HUES64 (cell line): Measurements from ENCODE around the gene TGM6.

Experiments used
- H3K27ac ChIP-seq: 2 replicates; pipeline ENCODE4 v1.7.0; 2013; ENCODE audit warnings: low read depth, low read length, inconsistent platforms
- H3K27me3 ChIP-seq: 2 replicates; pipeline ENCODE4 v1.6.1; 2013; ENCODE audit warnings: mild to moderate bottlenecking, low read length; ENCODE audit not compliant: insufficient read depth
- H3K36me3 ChIP-seq: 2 replicates; pipeline ENCODE4 v1.6.1; 2013; ENCODE audit warnings: mild to moderate bottlenecking, low read length; ENCODE audit not compliant: insufficient read depth
- H3K4me1 ChIP-seq: 2 replicates; pipeline ENCODE4 v1.6.1; 2013; ENCODE audit warnings: mild to moderate bottlenecking, low read length, moderate library complexity; ENCODE audit not compliant: insufficient read depth
- H3K4me3 ChIP-seq: 2 replicates; pipeline ENCODE4 v1.5.1; 2013; ENCODE audit warnings: mild to moderate bottlenecking, low read length, moderate library complexity
- H3K9ac ChIP-seq: 2 replicates; pipeline ENCODE4 v1.6.1; 2013; ENCODE audit warnings: mild to moderate bottlenecking, low read depth, low read length
- H3K9me3 ChIP-seq: 2 replicates; pipeline ENCODE4 v1.6.1; 2013; ENCODE audit warnings: low read depth, low read length; ENCODE audit not compliant: insufficient read depth
- WGBS: fragments of 150-250, 120-280 bp; methylation state at CpG from one replicate; pipeline ENCODE4 v1.1.7; 2013; ENCODE audit warnings: missing lambda C conversion rate; 5-methylcytosine and 5-hydroxymethylcytosine counted together

The TGM6 gene

GRCh38 chr20:2473516-2473915 is 92.8 kb downstream of the TGM6 start:
- H3K9ac ChIP-seq = no peak overlapping the region

GRCh38 chr20:2475850-2476741 is 95.4 kb downstream of the TGM6 start:
- Histone ChIP-seq H3K36me3 (no peaks in the 10 kb centered on the region), H3K27ac (no peak overlapping the region), H3K27me3 (no peaks in the 10 kb centered on the region), H3K9ac (no peak overlapping the region), H3K9me3 (no peaks in the 10 kb centered on the region), H3K4me1 (peaks cover 12% of the 10 kb centered on the region), H3K4me3 (no peak overlapping the region)
- 94% methylated on average over 8 of the region's 9 CpGs for WGBS

More at GRCh38 chr20:2473516-2473915, 92.8 kb downstream of the TGM6 start:
- 87% methylated on average over 4 of the region's 4 CpGs for WGBS
- H3K27me3 ChIP-seq = no peaks in the 10 kb centered on the region
- H3K4me1 ChIP-seq = peaks cover 19% of the 10 kb centered on the region
- no peak overlapping the region for H3K4me3 ChIP-seq
- H3K27ac ChIP-seq = no peak overlapping the region
- no peaks in the 10 kb centered on the region for H3K9me3 ChIP-seq
- peaks cover 11% of the 10 kb centered on the region; the same call in 1 of the 2 replicates for H3K36me3 ChIP-seq

- Histone ChIP-seq H3K9ac (no peak overlapping the region), H3K9me3 (no peaks in the 10 kb centered on the region), H3K4me3 (no peak overlapping the region), H3K36me3 (no peaks in the 10 kb centered on the region; the same call in 1 of the 2 replicates), H3K27me3 (no peaks in the 10 kb centered on the region), H3K4me1 (peaks cover 10% of the 10 kb centered on the region; the same call in 1 of the 2 replicates), H3K27ac (no peak overlapping the region)
- 61% methylated on average over 5 of the region's 5 CpGs for WGBS
Measured at GRCh38 chr20:2476742-2477615, 96.3 kb downstream of the TGM6 start.

- 89% methylated on average over 2 of the region's 2 CpGs for WGBS
- no peaks in the 10 kb centered on the region for H3K27me3 ChIP-seq
Measured at GRCh38 chr20:2480381-2480780, 99.7 kb downstream of the TGM6 start.

More at GRCh38 chr20:2480381-2480780, 99.7 kb downstream of the TGM6 start:
- Histone ChIP-seq H3K4me3 (no peak overlapping the region), H3K27ac (no peak overlapping the region), H3K4me1 (0 out of 2 replicates have a peak, but pooled peaks cover 3% of the 10 kb centered on the region), H3K9ac (no peak overlapping the region), H3K36me3 (peaks cover 3% of the 10 kb centered on the region; the same call in 1 of the 2 replicates), H3K9me3 (no peaks in the 10 kb centered on the region)
